Testis (tissue), 3 donors: ENCODE measurements around the gene FOXK1. TPM values are rescaled to one million over a fixed set of nuclear protein-coding genes. Genes with fewer than 3 reads are reported as not detected.
"Not testable (repeated sequence)": the region's sequence is repeated elsewhere in the genome, so short reads cannot be mapped to it uniquely, and the experiment has no call there.

Source experiments
- DNase-seq: peaks from one replicate; pipeline ENCODE4 v3.0.0-alpha.2; 2019
- H3K27ac ChIP-seq, 2 donors: fragments of 200-600 bp; sonication (generic); one replicate each; pipeline ENCODE4 v1.5.1; 2019
- H3K27me3 ChIP-seq: fragments of 200-600 bp; sonication (generic); one replicate; pipeline ENCODE4 v1.5.1; 2019
- H3K36me3 ChIP-seq: fragments of 200-600 bp; sonication (generic); one replicate; pipeline ENCODE4 v1.5.1; 2017; ENCODE audit warnings: low read depth; ENCODE audit errors: missing control alignments
- H3K4me1 ChIP-seq: fragments of 200-600 bp; sonication (generic); one replicate; pipeline ENCODE4 v1.5.1; 2019
- H3K4me3 ChIP-seq, 2 donors: fragments of 200-600 bp; sonication (generic); one replicate each; pipeline ENCODE4 v1.5.1; 2017 to 2019
- H3K9me3 ChIP-seq: fragments of 200-600 bp; sonication (generic); one replicate; pipeline ENCODE4 v1.5.1; 2017
- POLR2A ChIP-seq: fragments of 450-650 bp; IDR thresholded peaks from one replicate; pipeline ENCODE4 v1.6.1; 2017; ENCODE audit warnings: antibody characterized with exemption, mild to moderate bottlenecking, moderate library complexity
- WGBS, 2 donors: methylation state at CpG; one replicate each; pipeline ENCODE4 v1.1.5; 2018; 5-methylcytosine and 5-hydroxymethylcytosine counted together
- intact Hi-C: fragments of 100-400 bp; cut with DNase I; formaldehyde crosslinking; loops from one replicate; pipeline ENCODE4 v1.15.1; 2023; ENCODE audit warnings: low total_unique reads
- polyA plus RNA-seq: library from polyadenylated mRNA; stranded (reverse); fragments of 350-450 nt; fragmentation: Illumina TruSeq; extraction: RNeasy Lipid Tissue Mini Kit (QIAGEN cat#74804); gene quantifications from one replicate; pipeline ENCODE4 v1.2.3, GENCODE V29; 2014; ENCODE audit warnings: low read depth, low replicate concordance; ENCODE audit not compliant: insufficient read depth
- total RNA-seq, 2 donors: library from RNA; depleted of rRNA; stranded (reverse); fragments of >200 nt; gene quantifications; one replicate each; pipeline ENCODE4 v1.2.3, GENCODE V29; 2016
- TF ChIP-seq, protein P1 (sequence below), 3 experiments: fragments of 450-650 bp in 2 of 3; fragments of 200-600 bp in 1 of 3; sonication (generic) in 1 of 3; IDR thresholded peaks; one replicate each; pipeline ENCODE4 v1.5.1; 2016 to 2019; ENCODE audit warnings: antibody characterized with exemption in 3 of 3, mild to moderate bottlenecking in 2 of 3, moderate library complexity in 1 of 3

The FOXK1 gene
- total and polyA plus RNA-seq, 3 donors from 2014 or later, result 21.9 to 65.2 (median 56.7) TPM

GRCh38 chr7:4800487-4800886 is 118.4 kb downstream of the FOXK1 start:
- no peak for TF ChIP-seq POLR2A
- TF ChIP-seq, protein P1, sequence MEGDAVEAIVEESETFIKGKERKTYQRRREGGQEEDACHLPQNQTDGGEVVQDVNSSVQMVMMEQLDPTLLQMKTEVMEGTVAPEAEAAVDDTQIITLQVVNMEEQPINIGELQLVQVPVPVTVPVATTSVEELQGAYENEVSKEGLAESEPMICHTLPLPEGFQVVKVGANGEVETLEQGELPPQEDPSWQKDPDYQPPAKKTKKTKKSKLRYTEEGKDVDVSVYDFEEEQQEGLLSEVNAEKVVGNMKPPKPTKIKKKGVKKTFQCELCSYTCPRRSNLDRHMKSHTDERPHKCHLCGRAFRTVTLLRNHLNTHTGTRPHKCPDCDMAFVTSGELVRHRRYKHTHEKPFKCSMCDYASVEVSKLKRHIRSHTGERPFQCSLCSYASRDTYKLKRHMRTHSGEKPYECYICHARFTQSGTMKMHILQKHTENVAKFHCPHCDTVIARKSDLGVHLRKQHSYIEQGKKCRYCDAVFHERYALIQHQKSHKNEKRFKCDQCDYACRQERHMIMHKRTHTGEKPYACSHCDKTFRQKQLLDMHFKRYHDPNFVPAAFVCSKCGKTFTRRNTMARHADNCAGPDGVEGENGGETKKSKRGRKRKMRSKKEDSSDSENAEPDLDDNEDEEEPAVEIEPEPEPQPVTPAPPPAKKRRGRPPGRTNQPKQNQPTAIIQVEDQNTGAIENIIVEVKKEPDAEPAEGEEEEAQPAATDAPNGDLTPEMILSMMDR (IDR thresholded peaks at IDR 0.05), result no peak
- no peak for DNase-seq
- intact Hi-C loops, result loop anchor here (10.0 kb wide), 1 partner anchor 84 kb away; the partner anchor contains the start of gene RADIL
- Histone ChIP-seq H3K9me3 (no peaks in the 10 kb centered on the region), H3K36me3 (no peaks in the 10 kb centered on the region), H3K4me1 (peaks cover 2% of the 10 kb centered on the region), H3K27me3 (no peaks in the 10 kb centered on the region), H3K4me3 (no peak overlapping the region), H3K27ac (no peak overlapping the region)
- 74 to 84% methylated on average over 9 to 10 of the region's 10 CpGs for WGBS, 2 donors

DNA sequence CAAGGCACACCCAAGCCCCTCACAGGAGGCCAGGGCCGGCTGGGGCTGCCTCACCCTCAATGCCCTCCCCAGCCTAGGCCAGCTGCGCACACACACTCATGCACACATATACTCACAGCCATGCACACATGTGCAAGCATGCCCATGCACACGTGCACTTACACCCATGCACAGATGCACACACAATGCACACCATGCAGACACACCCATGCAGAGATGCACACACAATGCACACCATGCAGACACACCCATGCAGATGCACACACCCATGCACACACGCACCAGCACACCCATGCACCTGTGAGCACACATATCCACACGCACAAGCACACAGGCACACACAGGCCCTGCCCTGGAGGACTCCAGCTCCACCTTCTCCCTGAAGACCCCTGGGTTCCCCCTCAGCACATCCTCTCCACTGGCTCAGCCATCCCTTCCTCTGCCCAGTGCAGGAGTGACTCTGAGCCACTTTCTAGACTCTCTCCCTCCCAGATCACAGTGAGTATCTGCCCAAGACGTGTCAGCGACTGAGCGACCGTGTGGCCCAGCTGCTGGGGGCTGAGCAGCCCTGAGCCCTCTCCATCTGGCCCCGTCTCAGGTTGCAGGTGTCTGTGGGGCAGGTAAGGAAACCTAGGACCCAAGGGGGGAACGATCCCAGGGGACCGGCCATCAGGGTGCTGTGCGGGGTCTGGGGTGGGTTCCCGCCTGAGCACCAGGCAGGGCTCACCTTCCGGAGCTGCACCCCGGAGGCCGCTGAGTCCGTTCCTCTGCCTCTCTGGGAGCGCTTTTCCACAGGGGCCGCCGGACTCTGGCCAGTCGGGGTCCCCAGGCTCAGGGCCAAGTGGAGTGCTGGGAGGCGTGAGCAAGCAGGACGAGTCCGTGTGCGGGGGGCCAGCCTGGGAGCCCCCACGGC is 119.1 kb downstream of the FOXK1 start:
- Histone ChIP-seq H3K4me1 (peaks cover 2% of the 10 kb centered on the region), H3K36me3 (no peaks in the 10 kb centered on the region), H3K27me3 (no peaks in the 10 kb centered on the region), H3K9me3 (no peaks in the 10 kb centered on the region), H3K4me3 (no peak overlapping the region), H3K27ac (no peak overlapping the region)
- intact Hi-C loops, result loop anchor here (10.0 kb wide), 1 partner anchor 84 kb away; the partner anchor contains the start of gene RADIL
- TF ChIP-seq, protein P1 (IDR thresholded peaks at IDR 0.05), result no peak
- no peak for TF ChIP-seq POLR2A
- WGBS, 2 donors, result 93 to 95% methylated on average over 6 to 27 of the region's 27 CpGs
- DNase-seq, result no peak

DNA sequence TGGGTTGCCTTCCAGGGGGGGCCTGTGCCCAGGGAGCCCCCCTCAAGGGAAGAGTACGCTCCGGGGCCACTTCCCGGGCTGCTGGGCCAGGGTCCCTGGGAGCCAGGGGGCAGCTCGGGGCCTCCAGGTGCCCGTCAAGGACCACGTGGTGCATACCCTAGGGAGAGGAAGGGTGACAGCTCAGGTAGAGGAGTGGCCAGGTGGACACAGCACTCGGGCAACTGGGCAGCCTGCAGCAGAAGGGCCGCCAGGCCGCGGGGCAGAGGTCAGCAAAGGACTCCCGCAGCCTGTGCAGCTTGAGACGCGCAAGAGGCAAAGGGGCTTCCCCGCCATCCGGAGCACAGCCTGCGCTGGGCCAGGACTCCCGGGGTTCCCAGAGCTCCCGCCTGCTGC is 119.7 kb downstream of the FOXK1 start:
- TF ChIP-seq, protein P1 (IDR thresholded peaks at IDR 0.05), result no peak
- no peak for TF ChIP-seq POLR2A
- DNase-seq, result no peak
- Histone ChIP-seq H3K36me3 (no peaks in the 10 kb centered on the region), H3K4me3 (no peak overlapping the region), H3K27me3 (no peaks in the 10 kb centered on the region), H3K4me1 (peaks cover 2% of the 10 kb centered on the region), H3K9me3 (no peaks in the 10 kb centered on the region), H3K27ac (no peak overlapping the region)
- 89% methylated on average over 18 of the region's 18 CpGs; no CpG with 5 or more reads in 1 of the 2 donors for WGBS, 2 donors
- intact Hi-C loops, result loop anchor here (10.0 kb wide), 1 partner anchor 83 kb away; the partner anchor contains the start of gene RADIL

DNA sequence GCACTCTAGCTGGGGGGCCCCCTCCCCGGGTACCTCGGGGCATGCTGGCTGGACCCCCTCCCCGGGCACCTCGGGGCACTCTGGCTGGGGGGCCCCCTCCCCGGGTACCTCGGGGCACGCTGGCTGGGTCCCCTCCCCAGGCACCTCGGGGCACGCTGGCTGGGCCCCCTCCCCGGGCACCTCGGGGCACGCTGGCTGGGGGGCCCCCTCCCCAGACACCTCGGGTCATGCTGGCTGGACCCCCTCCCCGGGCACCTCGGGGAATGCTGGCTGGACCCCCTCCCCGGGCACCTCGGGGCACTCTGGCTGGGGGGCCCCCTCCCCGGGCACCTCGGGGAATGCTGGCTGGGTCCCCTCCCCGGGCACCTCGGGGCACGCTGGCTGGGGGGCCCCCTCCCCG is 120.5 kb downstream of the FOXK1 start:
- not testable (repeated sequence) for H3K4me1 ChIP-seq, DNase-seq, H3K27ac ChIP-seq, H3K27me3 ChIP-seq, H3K4me3 ChIP-seq, H3K9me3 ChIP-seq, H3K36me3 ChIP-seq
- WGBS, 2 donors, result 80 to 85% methylated on average over 2 to 11 of the region's 23 CpGs
- intact Hi-C loops, result loop anchor here (10.0 kb wide), 1 partner anchor 82 kb away; the partner anchor contains the start of gene RADIL

GRCh38 chr7:4803397-4804241 is 121.5 kb downstream of the FOXK1 start:
- H3K27ac ChIP-seq, result no peak overlapping the region
- DNase-seq, result no peak
- no peaks in the 10 kb centered on the region for H3K4me1 ChIP-seq
- 83 to 84% methylated on average over 20 to 27 of the region's 41 CpGs for WGBS, 2 donors
- TF ChIP-seq POLR2A, result no peak
- TF ChIP-seq, protein P1 (IDR thresholded peaks at IDR 0.05), result no peak
- no peaks in the 10 kb centered on the region for H3K27me3 ChIP-seq
- no peak overlapping the region for H3K4me3 ChIP-seq
- intact Hi-C loops, result loop anchor here (10.0 kb wide), 1 partner anchor 81 kb away; the partner anchor contains the start of gene RADIL
- H3K36me3 ChIP-seq, result no peaks in the 10 kb centered on the region
- no peaks in the 10 kb centered on the region for H3K9me3 ChIP-seq
